22Rv1 (cell line): ENCODE results near the gene OR2H2.

Experiments used
- H3K27ac ChIP-seq: fragments of 450-650 bp; 2 replicates; pipeline ENCODE4 v1.5.1; 2017
- ZFX ChIP-seq: fragments of 450-650 bp; IDR thresholded peaks from 2 replicates; pipeline ENCODE4 v1.6.1; 2017; ENCODE audit warnings: antibody characterized with exemption, borderline replicate concordance
- TF ChIP-seq, protein P1 (sequence below): fragments of 450-650 bp; IDR thresholded peaks from 2 replicates; pipeline ENCODE4 v1.5.1; 2017; ENCODE audit warnings: mild to moderate bottlenecking

The OR2H2 gene

DNA sequence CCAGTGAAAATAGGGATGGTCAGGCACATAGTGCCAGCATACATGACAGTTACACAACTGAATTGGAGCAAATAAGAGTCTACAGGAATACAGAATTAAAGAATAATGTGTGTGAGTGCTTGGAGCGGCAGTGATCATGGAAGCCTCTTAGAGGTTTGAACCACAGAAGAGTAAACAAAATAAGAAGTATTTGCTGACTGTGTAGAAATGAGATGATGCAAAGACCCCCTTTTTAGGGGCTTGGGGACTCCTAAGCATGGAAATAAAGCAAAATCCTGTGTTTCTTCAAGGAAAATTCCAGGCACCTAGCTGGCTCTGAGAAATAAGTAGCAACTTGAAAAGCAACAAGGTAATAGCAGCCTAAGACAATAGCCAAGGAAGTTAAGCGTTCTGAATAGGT is 6.8 kb downstream of the OR2H2 start:
- TF ChIP-seq, protein P1, sequence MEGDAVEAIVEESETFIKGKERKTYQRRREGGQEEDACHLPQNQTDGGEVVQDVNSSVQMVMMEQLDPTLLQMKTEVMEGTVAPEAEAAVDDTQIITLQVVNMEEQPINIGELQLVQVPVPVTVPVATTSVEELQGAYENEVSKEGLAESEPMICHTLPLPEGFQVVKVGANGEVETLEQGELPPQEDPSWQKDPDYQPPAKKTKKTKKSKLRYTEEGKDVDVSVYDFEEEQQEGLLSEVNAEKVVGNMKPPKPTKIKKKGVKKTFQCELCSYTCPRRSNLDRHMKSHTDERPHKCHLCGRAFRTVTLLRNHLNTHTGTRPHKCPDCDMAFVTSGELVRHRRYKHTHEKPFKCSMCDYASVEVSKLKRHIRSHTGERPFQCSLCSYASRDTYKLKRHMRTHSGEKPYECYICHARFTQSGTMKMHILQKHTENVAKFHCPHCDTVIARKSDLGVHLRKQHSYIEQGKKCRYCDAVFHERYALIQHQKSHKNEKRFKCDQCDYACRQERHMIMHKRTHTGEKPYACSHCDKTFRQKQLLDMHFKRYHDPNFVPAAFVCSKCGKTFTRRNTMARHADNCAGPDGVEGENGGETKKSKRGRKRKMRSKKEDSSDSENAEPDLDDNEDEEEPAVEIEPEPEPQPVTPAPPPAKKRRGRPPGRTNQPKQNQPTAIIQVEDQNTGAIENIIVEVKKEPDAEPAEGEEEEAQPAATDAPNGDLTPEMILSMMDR = no peak
- TF ChIP-seq ZFX = no peak

DNA sequence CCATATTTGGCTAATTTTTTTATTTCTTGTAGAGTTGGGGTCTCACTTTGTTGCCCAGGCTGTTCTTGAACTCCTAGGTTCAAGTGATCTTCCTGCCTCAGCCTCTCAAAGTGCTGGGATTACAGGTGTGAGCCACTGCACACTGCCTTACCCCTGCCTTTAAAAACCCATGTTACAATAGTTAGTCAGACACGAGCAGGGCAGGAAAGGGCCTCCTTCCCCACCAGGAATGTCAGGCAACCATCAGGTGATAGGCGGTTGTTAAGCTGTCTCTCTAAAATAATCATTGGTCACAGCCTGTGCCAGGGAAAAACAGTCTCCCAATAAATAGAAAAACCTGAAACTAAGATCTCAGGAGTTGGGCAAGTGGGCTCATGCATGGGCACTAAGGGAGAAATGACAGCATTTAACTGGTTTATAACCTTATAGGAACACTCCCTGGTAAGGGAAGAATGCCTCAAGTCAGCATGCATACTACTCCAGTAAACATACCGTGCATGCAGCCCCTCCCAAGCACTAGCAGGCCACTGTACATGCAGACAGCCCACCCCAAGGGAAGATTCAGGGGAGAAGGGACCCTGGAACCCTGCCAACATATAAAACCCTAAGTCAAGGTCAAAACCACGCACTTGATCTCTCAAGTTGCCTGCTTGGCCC is 8.4 kb downstream of the OR2H2 start:
- TF ChIP-seq ZFX = no peak
- TF ChIP-seq, protein P1 = no peak
- no peak overlapping the region for H3K27ac ChIP-seq

More for the DNA sequence above, 6.8 kb downstream of the OR2H2 start:
- H3K27ac ChIP-seq = no peak overlapping the region

DNA sequence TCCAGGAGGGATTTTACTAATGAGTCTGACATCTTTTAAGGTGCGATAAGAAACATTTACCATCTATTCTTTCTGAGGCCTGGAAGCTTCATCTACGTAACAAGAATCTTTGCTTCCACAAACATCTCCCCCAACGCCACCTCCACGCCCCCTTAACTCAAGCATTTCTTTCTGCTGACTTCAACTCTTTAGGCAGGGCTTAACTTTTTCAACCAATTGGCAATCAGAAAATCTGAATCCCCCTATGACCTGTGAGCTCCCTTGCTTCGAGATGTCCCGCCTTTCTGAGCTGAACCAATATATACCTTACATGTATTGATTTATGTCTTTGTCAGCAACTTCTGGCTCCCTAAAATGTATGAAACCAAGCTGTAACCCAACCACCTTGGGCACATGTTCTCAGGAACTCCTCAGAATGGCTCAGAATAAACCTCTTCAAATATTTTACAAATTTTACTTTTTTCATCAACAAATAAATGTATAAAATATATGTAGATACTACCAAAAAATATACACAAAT is 11.5 kb downstream of the OR2H2 start:
- H3K27ac ChIP-seq = no peak overlapping the region
- no peak for TF ChIP-seq ZFX

DNA sequence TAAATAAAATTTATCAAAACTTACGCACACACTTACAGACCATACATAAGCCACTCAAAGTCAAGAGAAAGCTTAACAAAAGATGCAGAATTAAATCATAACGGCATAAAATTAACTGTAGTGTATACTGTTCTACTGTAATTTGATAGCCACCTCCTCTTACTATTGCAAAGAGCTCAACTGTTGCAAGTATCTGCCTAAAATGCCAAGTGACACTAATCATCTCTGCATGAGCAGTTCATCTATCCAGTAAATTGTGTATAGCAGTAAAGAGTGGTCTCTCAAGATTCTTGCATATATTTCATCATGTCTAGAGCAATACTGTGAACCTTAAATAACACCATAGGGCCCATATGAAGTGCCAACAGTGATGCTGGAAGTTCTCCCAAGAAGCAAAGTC is 12.3 kb downstream of the OR2H2 start:
- TF ChIP-seq, protein P1 = no peak
- TF ChIP-seq ZFX = no peak
- H3K27ac ChIP-seq = no peak overlapping the region

DNA sequence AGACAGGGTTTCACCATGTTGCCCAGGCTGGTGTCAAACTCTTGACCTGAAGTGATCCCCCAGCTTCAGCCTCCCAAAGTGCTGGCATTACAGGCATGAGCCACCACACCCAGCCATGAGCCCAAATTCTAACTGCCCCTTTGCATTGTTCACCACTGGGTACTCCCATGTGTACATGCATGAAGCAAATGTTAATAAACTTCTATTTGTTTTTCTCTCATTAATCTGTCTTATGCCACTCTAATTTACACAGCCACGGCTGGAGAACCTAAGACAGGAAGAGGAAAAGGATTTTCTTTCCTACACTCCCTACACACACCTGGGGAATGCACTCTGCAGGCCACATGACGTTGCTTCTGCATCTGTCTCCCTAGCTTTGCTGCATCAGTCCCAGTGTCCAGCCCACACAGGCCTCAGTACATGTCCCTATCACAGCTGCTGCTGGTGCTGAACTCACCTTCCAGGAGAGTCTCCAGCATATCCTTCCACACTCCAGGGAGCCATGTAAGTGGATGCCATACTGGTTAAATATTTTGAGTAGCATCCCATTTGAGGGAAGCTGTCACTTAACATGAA is 13.3 kb downstream of the OR2H2 start:
- no peak overlapping the region for H3K27ac ChIP-seq
- no peak for TF ChIP-seq ZFX
- TF ChIP-seq, protein P1 = no peak

DNA sequence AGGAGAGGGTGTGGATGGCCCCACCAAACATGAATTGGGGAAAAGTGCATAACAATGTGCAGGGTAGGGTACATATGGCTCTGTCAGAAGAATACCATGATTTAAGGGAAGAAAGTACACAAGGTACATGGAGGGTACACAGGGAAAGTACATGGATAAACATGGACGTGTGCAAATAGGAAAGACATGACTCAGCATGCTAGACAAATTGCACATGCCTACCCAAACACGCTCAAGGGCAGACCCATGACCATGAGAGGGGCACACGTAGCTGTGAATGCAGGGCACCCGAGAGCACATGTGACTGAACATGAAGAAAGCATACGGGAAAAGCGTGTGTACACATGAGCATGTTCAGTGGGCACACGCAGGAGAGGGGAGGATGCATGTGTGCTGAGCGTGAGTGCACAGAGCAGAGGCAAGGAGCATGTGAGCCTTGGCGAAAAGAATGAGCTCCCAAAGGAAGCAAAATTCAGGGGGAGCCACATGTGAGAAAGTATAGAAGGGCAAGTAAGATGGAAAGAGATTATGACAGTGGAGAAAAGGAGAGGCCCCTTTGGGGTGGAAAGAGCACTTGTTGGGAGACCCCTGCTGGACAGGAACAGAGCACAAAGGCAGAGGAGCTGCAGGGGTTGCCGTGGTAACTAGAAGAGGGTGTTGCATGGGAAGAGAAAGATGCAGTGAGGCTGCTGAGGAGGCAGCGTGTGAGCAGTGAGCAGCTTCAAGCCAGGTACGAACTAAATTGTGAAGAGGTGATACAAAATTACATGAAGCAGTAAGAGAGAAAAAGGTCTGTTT is 17.8 kb downstream of the OR2H2 start:
- H3K27ac ChIP-seq = no peak overlapping the region
- TF ChIP-seq ZFX = no peak
- TF ChIP-seq, protein P1 = 0 out of 2 replicates have a peak, but pooled peaks have one; percentile 14

DNA sequence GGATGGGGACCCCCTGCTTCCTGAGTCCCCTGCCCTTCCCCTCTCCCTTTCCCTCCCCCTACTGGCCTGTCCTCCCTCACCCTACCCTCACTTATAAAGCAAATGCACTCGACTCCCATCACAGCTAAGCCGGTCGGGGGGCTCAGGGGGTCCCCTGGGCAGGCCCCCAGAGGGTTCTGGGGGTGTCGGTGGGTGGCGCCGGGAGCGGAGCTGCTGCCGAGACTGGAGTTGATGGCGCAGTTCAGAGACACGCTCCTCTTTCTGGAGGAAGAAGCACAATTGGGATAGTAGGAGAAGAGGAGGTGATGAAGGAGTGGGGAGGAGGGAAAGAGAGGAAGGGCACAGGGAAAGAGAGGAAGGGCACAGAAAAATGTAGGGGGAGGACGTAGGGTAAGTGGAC is 18.5 kb downstream of the OR2H2 start:
- H3K27ac ChIP-seq = no peak overlapping the region
- TF ChIP-seq, protein P1 = no peak
- no peak for TF ChIP-seq ZFX
